DMS53 treated with DMSO at 0.1 percent for 48 hours (cell line): Measurements from ENCODE around the gene HJURP.

ENCODE experiments used
- DNase-seq: peaks from one replicate; lab custom pipeline; 2025; ENCODE audit not compliant: unreplicated experiment; lab: John Stamatoyannopoulos, UW

HJURP gene

DNA sequence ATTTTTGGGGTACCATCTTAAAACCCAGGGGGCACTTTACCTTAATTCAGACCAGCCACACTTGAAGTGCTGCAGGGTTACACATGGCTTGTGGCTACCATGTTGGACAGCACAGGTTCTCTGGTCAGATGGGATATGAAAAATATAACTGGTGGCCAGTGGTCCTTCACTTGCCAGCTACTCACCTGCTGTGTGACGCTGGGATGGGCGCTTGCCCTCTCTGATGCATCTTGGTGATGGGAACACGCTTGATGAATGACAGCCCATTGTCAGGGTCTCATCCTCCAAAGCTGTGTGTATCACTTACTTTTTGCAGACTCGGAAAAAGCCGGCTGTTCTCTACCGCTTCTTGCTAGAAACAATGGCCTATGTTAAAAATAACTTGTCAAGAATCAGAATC, 22.5 kb downstream of the HJURP start:
- DNase-seq: no peak

DNA sequence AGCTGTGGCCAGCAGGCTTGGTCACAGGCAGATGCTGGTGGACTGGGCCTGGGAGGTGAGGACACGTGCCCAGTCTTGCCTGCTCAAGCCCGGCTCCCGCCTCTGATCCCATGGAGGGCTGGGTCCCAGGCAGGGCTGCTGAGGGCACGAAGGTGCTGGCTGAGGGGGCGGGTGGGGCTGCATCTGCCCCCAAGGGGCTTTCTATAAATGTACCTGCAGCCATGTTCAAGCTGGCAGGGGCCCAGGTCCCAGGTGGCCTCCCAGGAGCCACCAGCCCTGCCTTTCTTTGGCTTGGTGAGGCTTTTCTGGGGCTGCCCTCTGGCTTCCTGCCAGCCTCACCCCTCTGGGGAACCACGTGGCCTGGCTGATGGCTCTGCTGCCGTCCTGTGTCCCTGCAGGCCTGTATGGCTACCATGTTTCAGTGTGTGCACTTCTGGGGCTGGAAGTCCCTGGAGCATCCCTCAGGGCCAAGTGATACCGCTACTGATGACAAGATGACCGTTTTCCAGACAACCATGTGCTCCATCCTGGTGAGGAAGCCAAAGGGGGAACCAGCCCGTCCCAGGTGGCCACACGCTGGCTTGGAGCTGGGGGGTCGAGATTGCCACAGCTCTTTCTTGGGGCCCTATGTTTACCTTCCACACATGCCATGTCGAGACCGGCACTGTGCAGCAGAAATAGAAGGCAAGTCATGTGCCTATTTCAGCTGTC, 23.2 kb downstream of the HJURP start:
- no peak for DNase-seq

DNA sequence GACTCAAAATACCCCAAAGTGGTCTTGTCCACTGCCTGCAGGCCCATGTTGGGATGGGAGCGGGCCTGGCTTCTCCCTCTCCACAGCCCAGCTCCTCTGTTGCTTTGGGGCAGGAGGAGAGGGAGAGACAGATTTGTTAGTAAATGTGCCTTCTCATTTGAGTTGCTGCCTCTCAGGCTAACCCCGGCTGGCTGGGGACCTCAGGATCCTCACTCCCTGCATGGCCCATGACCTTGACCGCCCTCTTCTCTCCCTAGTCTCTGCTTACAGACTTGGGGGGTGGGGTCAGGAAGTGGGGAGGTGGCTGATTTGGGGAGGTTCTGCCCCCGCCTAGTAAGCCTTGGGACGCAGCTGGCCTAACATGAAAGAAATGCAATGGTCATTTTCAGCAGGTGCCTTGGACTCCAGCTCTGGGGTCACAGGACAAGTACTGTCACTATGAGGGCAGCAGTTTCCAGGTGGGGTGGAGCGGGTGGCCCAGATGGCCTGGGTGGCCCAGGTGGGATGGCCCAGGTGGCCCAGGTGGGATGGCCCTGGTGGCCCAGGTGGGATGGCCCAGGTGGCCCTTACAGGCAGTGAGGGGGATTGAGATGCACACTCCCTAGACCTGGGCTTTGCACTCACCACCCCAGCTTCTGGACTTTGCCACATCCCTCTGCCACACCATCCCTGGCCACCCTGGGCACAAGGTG, 24.1 kb downstream of the HJURP start:
- no peak for DNase-seq

- no peak for DNase-seq
These were observed 24.9 kb downstream of the HJURP start for GRCh38 chr2:233829193-233830110.

- DNase-seq: no peak
These were observed 25.7 kb downstream of the HJURP start for GRCh38 chr2:233828546-233829192.

- no peak for DNase-seq
These were observed 30.0 kb downstream of the HJURP start for GRCh38 chr2:233824373-233824772.

DNA sequence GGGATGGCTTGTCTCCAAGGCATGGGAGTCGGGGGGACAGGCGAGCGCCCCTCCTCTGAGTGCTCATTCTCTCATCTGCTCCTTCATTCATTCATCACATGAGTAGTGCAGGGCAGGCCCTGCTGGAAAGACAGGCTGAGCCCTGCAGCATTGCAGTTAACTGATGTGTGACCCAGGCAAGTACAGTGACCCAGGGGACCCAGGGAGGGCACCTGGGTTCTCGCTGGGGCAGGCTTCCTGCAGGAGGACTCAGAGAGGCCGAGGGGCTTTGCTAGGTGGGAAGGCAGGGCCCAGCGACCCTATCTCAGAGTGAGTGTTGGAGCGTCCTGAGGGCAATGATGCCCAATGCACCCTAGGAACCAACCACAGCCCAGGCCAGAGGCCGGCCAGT, 30.6 kb downstream of the HJURP start:
- no peak for DNase-seq

GRCh38 chr2:233822781-233823730, 31.3 kb downstream of the HJURP start:
- DNase-seq: no peak

- no peak for DNase-seq
These were observed 32.1 kb downstream of the HJURP start for GRCh38 chr2:233822101-233822771.

DNA sequence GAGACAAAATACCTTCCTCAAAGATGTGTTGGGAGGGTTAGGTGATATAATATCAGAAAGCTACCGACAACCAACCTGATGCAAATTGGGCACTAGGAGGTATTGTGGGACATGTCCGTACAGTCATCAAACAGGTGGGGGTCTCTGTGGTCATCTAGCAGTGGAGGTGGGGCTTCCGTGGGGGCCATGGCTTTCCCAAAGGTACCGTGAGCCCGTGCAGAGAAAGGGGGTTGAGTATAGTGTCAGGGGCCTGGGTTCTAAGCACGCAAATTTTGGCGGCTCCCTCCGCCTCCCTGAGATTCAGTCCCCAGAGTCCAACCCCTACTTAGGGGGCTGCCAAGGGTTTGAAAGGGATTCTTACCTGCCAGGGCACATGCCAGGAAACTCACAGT, 32.6 kb downstream of the HJURP start:
- DNase-seq: no peak

DNA sequence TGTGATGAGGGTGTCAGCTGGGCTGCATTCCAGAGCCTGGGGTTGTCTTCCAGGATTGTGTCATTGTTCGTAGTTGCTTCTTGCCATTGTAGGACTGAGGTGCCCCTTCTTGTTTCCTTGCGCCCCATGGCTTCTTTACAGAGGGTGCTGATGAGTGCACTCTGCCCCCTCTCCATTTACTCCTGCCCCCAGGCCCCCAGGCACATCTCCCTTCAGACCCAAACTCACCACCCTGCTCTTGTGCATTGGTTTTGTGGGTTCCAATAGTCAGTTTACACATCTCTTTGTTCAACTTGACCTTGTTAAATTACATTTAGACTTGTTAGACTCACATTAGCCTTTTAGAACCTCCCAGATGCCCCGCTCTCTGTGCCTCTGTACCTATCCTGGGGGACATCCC, 33.1 kb downstream of the HJURP start:
- DNase-seq: no peak

- no peak for DNase-seq
These were observed 33.6 kb downstream of the HJURP start for GRCh38 chr2:233820774-233821105.

DNA sequence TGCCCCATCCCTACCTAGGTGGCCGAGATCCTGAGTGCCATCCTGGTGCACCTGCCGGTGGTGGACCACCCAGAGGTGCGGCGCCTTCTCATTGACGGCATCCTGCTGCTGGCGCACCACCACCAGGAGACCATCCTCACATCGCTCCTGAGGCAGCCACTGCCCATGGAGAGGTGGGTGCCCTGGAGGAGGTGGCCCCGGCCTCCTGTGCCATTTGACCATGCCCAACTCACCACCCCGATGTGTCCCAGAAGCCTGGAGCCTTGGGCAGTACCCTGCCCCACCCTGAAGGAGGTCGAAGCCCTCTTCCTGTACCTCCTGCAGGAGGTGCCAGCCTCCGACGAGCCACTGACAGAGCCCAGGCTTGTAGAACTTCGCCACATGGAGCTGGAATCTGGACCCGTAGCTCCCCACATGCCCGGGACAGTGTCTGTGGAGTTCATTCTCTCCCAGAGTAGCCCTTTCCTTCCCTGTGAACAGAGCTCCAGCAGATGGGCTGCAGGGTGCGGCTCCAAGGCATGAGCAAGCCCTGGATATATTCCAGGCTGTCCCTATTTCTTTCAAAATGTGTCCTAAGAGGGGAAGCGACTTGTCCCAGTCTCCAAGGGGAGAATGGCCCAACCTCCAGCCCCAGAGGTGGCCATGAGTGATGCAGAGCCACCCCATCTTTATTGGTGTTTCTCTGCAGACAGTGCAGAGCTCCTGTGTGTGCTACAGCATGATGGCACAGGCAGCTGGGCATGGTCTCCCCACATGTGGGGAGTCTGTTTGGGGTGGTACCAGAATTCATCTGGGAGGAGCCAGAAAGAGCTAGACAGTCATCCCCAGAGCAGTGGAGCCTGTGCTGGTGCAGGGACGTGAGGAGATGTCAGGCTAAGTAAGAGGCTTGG, 34.2 kb downstream of the HJURP start:
- no peak for DNase-seq

DNA sequence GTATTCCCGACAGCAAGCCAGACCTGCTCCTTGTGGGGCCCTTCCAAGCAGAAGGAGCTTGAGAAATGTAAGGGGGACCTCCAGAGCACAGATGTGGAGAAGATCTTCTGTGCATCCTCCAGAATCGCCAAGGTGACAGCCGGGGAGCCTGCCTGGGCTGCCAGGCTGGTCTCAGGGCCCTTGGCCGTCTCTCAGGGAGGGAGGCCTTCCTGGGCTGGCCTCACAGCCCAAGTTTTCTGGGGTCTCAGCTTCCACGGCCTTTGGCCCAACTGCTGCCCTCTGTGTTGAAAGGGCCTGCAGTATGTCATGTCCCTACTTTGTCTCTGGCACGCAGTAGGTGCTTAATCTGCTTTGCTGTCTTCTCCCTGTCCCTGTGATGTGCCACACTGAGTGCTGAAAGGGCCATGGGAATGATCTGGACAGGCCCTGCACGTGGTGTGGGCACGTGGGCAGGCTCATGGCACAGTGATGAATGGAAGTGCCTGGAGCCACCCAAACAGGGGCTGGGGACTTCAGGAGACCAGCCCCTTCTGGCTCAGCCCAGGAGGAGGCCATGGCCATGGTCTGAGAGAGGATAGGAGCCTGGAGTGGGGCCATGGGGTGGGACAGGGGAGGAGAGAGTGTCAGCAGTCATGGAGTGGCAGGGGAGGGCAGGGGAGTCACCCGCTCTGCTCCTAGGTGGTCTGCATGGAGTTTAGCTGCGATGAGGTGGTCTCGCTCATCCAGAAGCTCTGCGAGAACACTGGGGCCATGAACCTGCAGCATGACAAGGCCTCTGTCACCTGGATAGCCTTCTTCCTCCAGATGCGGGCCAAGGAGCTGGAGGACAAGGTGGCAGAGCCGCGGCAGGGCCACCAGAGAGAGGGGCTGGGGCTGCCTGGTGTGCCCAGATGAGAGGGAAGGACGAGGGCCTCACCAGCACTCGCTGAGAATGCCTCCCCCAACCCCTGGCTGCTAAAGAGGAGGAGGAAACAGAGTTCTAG, 35.4 kb downstream of the HJURP start:
- DNase-seq: no peak

DNA sequence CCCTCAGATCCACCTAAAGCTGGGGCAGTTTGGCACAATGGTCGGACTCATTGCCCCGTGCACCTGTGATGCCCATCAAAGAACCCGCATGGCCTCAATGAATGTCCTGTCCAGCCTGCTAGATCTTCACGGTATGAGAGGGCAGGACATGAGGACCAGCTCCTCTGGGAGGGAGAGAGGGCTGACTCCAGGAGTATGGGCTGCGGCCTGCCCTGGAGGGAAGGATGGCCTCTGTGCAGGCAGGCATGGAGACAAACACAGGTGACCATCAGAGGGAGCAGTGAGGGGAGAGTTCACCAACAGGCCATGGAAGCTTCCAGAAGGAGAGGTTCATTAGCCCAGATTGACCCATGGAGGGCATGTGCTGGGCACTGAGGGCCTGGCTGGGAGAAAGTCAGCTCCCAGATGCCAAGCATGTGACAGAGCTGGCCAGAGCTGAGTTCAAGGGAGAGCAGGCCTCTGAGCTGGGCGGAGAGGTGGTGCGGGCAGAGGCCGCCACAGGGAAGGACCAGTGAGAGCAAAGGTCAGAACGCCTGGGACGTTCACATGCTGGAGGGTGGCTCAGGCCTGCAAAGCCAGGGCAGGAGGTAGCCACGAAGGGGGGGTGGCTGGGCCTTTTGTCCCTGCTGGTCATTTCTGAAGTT, 36.2 kb downstream of the HJURP start:
- no peak for DNase-seq

DNA sequence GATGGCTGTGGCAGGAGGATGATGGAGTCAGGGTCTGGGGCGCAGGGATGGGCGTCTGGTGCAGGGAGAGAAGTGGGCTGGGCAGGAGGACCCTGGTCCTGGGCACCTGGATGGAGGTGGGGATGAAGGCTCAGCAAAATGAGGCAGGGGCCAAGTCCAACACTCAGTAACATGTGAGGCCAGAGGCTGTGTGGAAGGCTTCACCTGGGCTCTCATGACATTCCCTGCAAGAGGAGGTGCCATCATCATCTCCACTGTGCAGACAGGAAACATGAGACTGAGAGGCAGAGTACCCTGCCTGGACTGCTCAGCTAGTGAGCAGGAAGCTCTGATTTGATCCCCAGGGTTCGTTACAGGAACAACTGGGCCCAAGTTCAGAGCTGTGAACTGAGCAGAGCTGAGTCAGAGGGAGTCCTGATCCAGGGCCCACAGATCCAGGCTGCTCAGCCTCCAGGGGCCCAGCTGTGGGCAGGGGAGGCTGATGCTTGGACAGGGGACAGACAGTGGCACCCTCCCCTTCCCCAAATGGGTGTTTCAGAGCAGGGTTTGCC, 36.9 kb downstream of the HJURP start:
- no peak for DNase-seq

- no peak for DNase-seq
These were observed 37.6 kb downstream of the HJURP start for GRCh38 chr2:233816771-233817170.
